DMS 273 treated with DMSO at 0.1 percent for 48 hours (cell line): ENCODE data around the gene NHERF2.

Experiments used
- DNase-seq: peaks from one replicate; lab custom pipeline; 2025; lab: John Stamatoyannopoulos, UW

The NHERF2 gene

GRCh38 chr16:2083409-2083808, 56.7 kb downstream of the NHERF2 start:
- DNase-seq: no peak

GRCh38 chr16:2083876-2084780, 57.4 kb downstream of the NHERF2 start:
- DNase-seq: no peak

- no peak for DNase-seq
Measured at GRCh38 chr16:2084895-2085625, 58.4 kb downstream of the NHERF2 start.

- no peak for DNase-seq
Measured at GRCh38 chr16:2085669-2086068, 59.0 kb downstream of the NHERF2 start.

- DNase-seq: no peak
Measured at GRCh38 chr16:2086106-2086742, 59.5 kb downstream of the NHERF2 start.

- DNase-seq: no peak
Measured at GRCh38 chr16:2086812-2087747, 60.4 kb downstream of the NHERF2 start.

- no peak for DNase-seq
Measured at GRCh38 chr16:2087748-2088631, 61.3 kb downstream of the NHERF2 start.
